ENCODE data around the gene BBX. TPM values are rescaled to one million over a fixed set of nuclear protein-coding genes. Genes with fewer than 3 reads are reported as not detected.

Gene BBX
- total and polyA plus RNA-seq, 2 of the 13 experiments (the other 11 are each of a cell fraction or from before 2014, with no cell fraction given): 13.7 to 23.2 TPM

GRCh38 chr3:107540857-107541256, 18.1 kb downstream of the BBX start:
- POLR2A ChIA-PET: no interaction called here

GRCh38 chr3:107542665-107543064, 19.9 kb downstream of the BBX start:
- Histone ChIP-seq H3K9me3 (ENCODE audit: low read length) (no peaks in the 10 kb centered on the region), H4K20me1 (ENCODE audit: insufficient read depth, low read length) (peaks cover 5% of the 10 kb centered on the region), H3K4me3 (replicated peaks in 1 of 3; ENCODE audit: insufficient read depth in 1 of 3, low read depth in 2 of 3, low read length in 3 of 3) (no peak overlapping the region), H3K36me3 (replicated peaks in 1 of 2; ENCODE audit: control insufficient read depth in 1 of 2, insufficient read depth in 2 of 2, low read length in 2 of 2) (no peaks in the 10 kb centered on the region), H3K9ac (ENCODE audit: insufficient read depth, low read depth, low read length) (no peak overlapping the region), H3K27ac (ENCODE audit: extremely low read length, insufficient read depth, low read length) (no peak overlapping the region), H3K79me2 (ENCODE audit: insufficient read depth, low read length) (no peaks in the 10 kb centered on the region), H3K4me2 (ENCODE audit: low read depth, low read length) (no peak overlapping the region), H2AFZ (ENCODE audit: low read length) (no peak overlapping the region), H3K4me1 (ENCODE audit: insufficient read depth, low read length) (0 out of 2 replicates have a peak, but pooled peaks cover 5% of the 10 kb centered on the region), H3K27me3 (ENCODE audit: control insufficient read depth in 1 of 2, insufficient read depth in 2 of 2, low read length in 2 of 2) (no peaks in the 10 kb centered on the region)
- in situ Hi-C loops (cut with HindIII; ENCODE audit: extremely low pct_ligation_motif_present, low pct_unique_long_range_greater_than_20kb): loop anchor here (25.0 kb wide), 1 partner anchor 305 kb away; no protein-coding TSS in a partner anchor
- 81% methylated on average over 2 of the region's 2 CpGs for WGBS (ENCODE audit: low lambda C conversion rate)
- intact Hi-C loops (cut with micrococcal nuclease; ENCODE audit: unreplicated experiment): loop anchor here (1.0 to 5.0 kb wide), 3 partner anchors 110 to 270 kb away; partner anchors contain the start of gene CCDC54
- BruUV-seq (replicated peaks): no TSS peak
- ChIA-PET POLR2A (no interaction called here), CTCF (ENCODE audit: low intra/inter-chr PET ratio, low total read pairs) (interaction anchor here (2.2 kb wide), 1 partner anchor 271 kb away, joined by 7 read pairs; no protein-coding TSS in a partner anchor)
- FAIRE-seq: no peak
- no peak for DNase-seq (ENCODE audit: low spot score)
- no peak for ATAC-seq
- TF ChIP-seq MYC (CRISPR knock-in tag; IDR thresholded peaks at IDR 0.05; ENCODE audit: borderline replicate concordance) (no peak), NPAS2 (CRISPR knock-in tag; IDR thresholded peaks at IDR 0.05; ENCODE audit: borderline replicate concordance) (no peak), ZNF232 (CRISPR knock-in tag; IDR thresholded peaks at IDR 0.05; ENCODE audit: borderline replicate concordance) (no peak)
- TF ChIP-seq, protein P1, sequence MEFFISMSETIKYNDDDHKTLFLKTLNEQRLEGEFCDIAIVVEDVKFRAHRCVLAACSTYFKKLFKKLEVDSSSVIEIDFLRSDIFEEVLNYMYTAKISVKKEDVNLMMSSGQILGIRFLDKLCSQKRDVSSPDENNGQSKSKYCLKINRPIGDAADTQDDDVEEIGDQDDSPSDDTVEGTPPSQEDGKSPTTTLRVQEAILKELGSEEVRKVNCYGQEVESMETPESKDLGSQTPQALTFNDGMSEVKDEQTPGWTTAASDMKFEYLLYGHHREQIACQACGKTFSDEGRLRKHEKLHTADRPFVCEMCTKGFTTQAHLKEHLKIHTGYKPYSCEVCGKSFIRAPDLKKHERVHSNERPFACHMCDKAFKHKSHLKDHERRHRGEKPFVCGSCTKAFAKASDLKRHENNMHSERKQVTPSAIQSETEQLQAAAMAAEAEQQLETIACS (CRISPR knock-in tag; IDR thresholded peaks at IDR 0.05): no peak
- TF ChIP-seq, protein P2, sequence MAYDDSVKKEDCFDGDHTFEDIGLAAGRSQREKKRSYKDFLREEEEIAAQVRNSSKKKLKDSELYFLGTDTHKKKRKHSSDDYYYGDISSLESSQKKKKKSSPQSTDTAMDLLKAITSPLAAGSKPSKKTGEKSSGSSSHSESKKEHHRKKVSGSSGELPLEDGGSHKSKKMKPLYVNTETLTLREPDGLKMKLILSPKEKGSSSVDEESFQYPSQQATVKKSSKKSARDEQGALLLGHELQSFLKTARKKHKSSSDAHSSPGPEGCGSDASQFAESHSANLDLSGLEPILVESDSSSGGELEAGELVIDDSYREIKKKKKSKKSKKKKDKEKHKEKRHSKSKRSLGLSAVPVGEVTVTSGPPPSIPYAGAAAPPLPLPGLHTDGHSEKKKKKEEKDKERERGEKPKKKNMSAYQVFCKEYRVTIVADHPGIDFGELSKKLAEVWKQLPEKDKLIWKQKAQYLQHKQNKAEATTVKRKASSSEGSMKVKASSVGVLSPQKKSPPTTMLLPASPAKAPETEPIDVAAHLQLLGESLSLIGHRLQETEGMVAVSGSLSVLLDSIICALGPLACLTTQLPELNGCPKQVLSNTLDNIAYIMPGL (CRISPR knock-in tag; IDR thresholded peaks at IDR 0.05; ENCODE audit: borderline replicate concordance in 1 of 2, low read depth in 1 of 2): no peak
- TF ChIP-seq, protein P3, sequence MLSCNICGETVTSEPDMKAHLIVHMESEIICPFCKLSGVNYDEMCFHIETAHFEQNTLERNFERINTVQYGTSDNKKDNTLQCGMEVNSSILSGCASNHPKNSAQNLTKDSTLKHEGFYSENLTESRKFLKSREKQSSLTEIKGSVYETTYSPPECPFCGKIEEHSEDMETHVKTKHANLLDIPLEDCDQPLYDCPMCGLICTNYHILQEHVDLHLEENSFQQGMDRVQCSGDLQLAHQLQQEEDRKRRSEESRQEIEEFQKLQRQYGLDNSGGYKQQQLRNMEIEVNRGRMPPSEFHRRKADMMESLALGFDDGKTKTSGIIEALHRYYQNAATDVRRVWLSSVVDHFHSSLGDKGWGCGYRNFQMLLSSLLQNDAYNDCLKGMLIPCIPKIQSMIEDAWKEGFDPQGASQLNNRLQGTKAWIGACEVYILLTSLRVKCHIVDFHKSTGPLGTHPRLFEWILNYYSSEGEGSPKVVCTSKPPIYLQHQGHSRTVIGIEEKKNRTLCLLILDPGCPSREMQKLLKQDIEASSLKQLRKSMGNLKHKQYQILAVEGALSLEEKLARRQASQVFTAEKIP (CRISPR knock-in tag; IDR thresholded peaks at IDR 0.05; ENCODE audit: borderline replicate concordance): no peak

More at GRCh38 chr3:107540857-107541256, 18.1 kb downstream of the BBX start:
- intact Hi-C loops (cut with micrococcal nuclease; ENCODE audit: unreplicated experiment): loop anchor here (5.0 kb wide), 2 partner anchors 109 to 164 kb away; partner anchors contain the start of gene CCDC54
- no TSS peak for BruUV-seq (replicated peaks)
- H2AFZ ChIP-seq (ENCODE audit: low read length): no peak overlapping the region
- no peaks in the 10 kb centered on the region for H3K27me3 ChIP-seq (ENCODE audit: control insufficient read depth in 1 of 2, insufficient read depth in 2 of 2, low read length in 2 of 2)
- no peak overlapping the region for H3K4me2 ChIP-seq (ENCODE audit: low read depth, low read length)
- CTCF ChIA-PET (ENCODE audit: low intra/inter-chr PET ratio, low total read pairs): no interaction called here
- no peaks in the 10 kb centered on the region for H3K9me3 ChIP-seq (ENCODE audit: low read length)
- ATAC-seq (no peak), FAIRE-seq (no peak), DNase-seq (ENCODE audit: low spot score) (no peak)
- H3K79me2 ChIP-seq (ENCODE audit: insufficient read depth, low read length): no peaks in the 10 kb centered on the region
- TF ChIP-seq ZFX (CRISPR knock-in tag; IDR thresholded peaks at IDR 0.05; ENCODE audit: low read depth): no peak
- TF ChIP-seq, protein P4, sequence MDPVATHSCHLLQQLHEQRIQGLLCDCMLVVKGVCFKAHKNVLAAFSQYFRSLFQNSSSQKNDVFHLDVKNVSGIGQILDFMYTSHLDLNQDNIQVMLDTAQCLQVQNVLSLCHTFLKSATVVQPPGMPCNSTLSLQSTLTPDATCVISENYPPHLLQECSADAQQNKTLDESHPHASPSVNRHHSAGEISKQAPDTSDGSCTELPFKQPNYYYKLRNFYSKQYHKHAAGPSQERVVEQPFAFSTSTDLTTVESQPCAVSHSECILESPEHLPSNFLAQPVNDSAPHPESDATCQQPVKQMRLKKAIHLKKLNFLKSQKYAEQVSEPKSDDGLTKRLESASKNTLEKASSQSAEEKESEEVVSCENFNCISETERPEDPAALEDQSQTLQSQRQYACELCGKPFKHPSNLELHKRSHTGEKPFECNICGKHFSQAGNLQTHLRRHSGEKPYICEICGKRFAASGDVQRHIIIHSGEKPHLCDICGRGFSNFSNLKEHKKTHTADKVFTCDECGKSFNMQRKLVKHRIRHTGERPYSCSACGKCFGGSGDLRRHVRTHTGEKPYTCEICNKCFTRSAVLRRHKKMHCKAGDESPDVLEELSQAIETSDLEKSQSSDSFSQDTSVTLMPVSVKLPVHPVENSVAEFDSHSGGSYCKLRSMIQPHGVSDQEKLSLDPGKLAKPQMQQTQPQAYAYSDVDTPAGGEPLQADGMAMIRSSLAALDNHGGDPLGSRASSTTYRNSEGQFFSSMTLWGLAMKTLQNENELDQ (CRISPR knock-in tag; IDR thresholded peaks at IDR 0.05; ENCODE audit: borderline replicate concordance): no peak
- no peak for TF ChIP-seq HOXA3 (CRISPR knock-in tag; IDR thresholded peaks at IDR 0.05)
- no peak for TF ChIP-seq NR2F6 (IDR thresholded peaks at IDR 0.05)
- no peak for TF ChIP-seq NR2F6 (CRISPR knock-in tag; IDR thresholded peaks at IDR 0.05)
- no peak overlapping the region for H3K27ac ChIP-seq (ENCODE audit: extremely low read length, insufficient read depth, low read length)
- no peak overlapping the region for H3K4me3 ChIP-seq (replicated peaks in 1 of 3; ENCODE audit: insufficient read depth in 1 of 3, low read depth in 2 of 3, low read length in 3 of 3)
- 0 out of 2 replicates have a peak, but pooled peaks cover 4% of the 10 kb centered on the region for H3K4me1 ChIP-seq (ENCODE audit: insufficient read depth, low read length)
- H4K20me1 ChIP-seq (ENCODE audit: insufficient read depth, low read length): peaks cover 5% of the 10 kb centered on the region
- no peak overlapping the region for H3K9ac ChIP-seq (ENCODE audit: insufficient read depth, low read depth, low read length)
- 82% methylated on average over 3 of the region's 3 CpGs for WGBS (ENCODE audit: low lambda C conversion rate)
- peaks cover 0 to 1% of the 10 kb centered on the region in 2 experiments; a peak in 1 of 5 replicates for H3K36me3 ChIP-seq (replicated peaks in 1 of 2; ENCODE audit: control insufficient read depth in 1 of 2, insufficient read depth in 2 of 2, low read length in 2 of 2)
- in situ Hi-C loops (cut with HindIII; ENCODE audit: extremely low pct_ligation_motif_present, low pct_unique_long_range_greater_than_20kb): loop anchor here (25.0 kb wide), 1 partner anchor 304 kb away; no protein-coding TSS in a partner anchor
